Suppressor macrophage treated with lipopolysaccharide for 1 hour (primary cell): ENCODE data around the gene FGD3.

Experiments
- DNase-seq, 3 donors: peaks; one replicate each; pipeline ENCODE4 v3.0.0-alpha.2; 2020 to 2022

Gene FGD3

DNA sequence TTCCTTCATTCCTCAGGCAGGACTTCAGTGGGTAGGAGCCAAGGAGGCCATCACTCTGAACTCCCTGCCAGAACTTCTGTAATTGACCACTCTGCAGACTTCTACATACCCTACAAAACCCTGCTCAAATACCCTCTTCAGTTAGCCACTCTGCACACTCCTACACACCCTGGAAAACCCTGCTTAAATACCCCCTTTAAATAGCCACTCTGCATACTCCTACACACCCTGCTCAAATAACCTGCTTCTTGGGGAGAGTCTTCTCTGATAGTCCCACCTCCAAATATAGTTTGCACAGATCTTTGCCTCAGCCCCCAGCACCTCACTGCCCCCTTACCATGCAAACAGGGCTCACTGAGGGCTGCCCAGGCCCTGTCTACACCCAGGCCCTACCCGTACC is 130.0 kb downstream of the FGD3 start:
- no peak for DNase-seq

GRCh38 chr9:93077811-93078210 is 130.5 kb downstream of the FGD3 start:
- DNase-seq, result no peak

DNA sequence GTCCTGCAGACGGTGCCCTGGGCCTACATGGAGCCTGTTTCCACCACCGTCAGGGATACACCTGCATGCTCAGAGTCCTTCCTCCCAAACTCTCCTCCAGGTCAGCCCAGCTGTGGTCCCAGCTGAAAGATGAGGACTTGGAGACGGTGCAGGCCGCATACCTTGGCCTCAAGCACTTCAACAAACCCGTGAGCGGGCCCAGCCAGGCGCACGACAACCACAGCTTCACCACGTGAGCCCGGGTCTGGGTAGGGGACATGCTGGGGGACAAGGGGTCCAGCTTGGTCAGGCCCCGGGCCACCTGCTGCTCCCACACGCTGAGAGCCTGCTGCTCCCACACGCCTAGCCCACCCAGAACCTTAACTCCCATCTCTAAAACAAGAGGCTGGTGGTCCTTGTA is 132.0 kb downstream of the FGD3 start:
- DNase-seq, result no peak

- DNase-seq, result no peak
Observed at GRCh38 chr9:93080406-93080805, 133.1 kb downstream of the FGD3 start.

- no peak for DNase-seq
Observed at GRCh38 chr9:93081081-93081529, 133.8 kb downstream of the FGD3 start.

- DNase-seq, result peak; percentile 61 to 79 (median 67)
Observed at GRCh38 chr9:93081931-93082330, 134.6 kb downstream of the FGD3 start.

GRCh38 chr9:93082841-93083411 is 135.6 kb downstream of the FGD3 start:
- DNase-seq, result no peak

- peak in 2 of 3 donors; percentile 26 to 57 for DNase-seq
Observed at GRCh38 chr9:93083592-93084470, 136.5 kb downstream of the FGD3 start.

DNA sequence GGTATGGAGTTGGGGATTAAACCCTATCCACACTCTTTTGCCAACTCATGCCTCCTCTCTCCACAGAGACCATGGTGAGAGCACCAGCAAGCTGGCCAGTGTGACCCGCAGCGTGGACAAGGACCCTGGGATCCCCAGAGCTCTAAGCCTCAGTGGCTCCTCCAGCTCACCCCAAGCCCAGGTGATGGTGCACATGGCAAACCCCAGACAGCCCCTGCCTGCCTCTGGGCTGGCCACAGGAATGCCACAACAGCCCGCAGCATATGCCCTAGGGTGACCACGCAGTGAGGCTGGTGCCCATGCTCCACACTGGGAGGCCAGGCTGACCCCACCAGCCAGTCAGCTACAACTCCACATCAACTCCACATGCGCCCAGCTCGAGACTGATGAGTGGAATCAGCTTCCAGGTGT is 137.2 kb downstream of the FGD3 start:
- no peak for DNase-seq

DNA sequence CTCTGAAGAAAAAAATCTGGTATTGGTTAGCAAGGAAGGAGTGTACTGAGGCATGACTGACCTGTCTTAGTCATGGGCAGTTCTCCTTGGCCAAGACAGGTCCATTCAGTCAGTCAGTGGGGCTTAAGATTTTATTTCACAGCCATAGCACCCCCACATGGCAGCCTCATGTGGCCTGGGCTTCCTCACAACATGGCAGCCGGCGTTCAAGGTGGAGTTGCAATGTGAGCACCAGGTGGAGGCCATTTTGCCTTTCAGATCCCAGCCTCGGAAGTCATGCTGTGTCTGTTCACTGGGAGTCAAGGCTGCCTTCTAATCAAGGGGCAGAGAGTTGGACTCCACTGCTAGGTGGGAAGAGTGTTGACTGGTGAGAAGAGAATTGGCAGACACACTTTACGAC is 138.4 kb downstream of the FGD3 start:
- DNase-seq, result no peak
